HepG2 (cell line): Measurements from ENCODE around the gene QSER1. TPM values are rescaled to one million over a fixed set of nuclear protein-coding genes. Genes with fewer than 3 reads are reported as not detected.

Experiments used
- ATAC-seq: fragments of 200-7000 bp; cut with Tn5 transposase; 3 replicates; pipeline ENCODE4 v1.9.1; 2020; ENCODE audit warnings: mild to moderate bottlenecking, moderate library complexity
- BruUV-seq: library from RNA; stranded (reverse); fragments of 400-500 nt; replicated peaks from 2 replicates; lab custom pipeline; 2021; lab: Mats Ljungman, UMichigan
- CTCF ChIA-PET: fragments of 300-600 bp; formaldehyde crosslinking; extraction: SDS; loops from one replicate; lab custom pipeline; 2021; ENCODE audit warnings: low total read pairs, inconsistent platforms, low intra/inter-chr PET ratio; lab: Yijun Ruan, JAX
- POLR2A ChIA-PET: fragments of 350-600 bp; sonication (Branson Sonifier 250); formaldehyde crosslinking; loops from one replicate; lab custom pipeline; 2020; ENCODE audit warnings: antibody characterized with exemption, inconsistent platforms; lab: Yijun Ruan, JAX
- DNase-seq: peaks from one replicate; pipeline ENCODE4 v3.0.0-alpha.2; 2015; ENCODE audit warnings: low spot score
- FAIRE-seq: peaks from 3 replicates; lab custom pipeline; 2011; peaks lifted over from hg19 to GRCh38; lab: Jason Lieb, UNC
- H2AFZ ChIP-seq: one replicate; pipeline ENCODE4 v1.6.1; 2011; ENCODE audit warnings: low read length, inconsistent platforms
- H3K27ac ChIP-seq: fragments of 300-600 bp; 3 replicates; pipeline ENCODE4 v1.8.0; 2011; ENCODE audit warnings: mixed run types, mild to moderate bottlenecking, mixed read lengths, low read length, inconsistent platforms; ENCODE audit not compliant: insufficient read depth; ENCODE audit errors: extremely low read length
- H3K27me3 ChIP-seq, 2 experiments: fragments of 200-600 bp in 1 of 2; 2 replicates in 1 of 2; 3 replicates in 1 of 2; pipeline versions ENCODE4 v1.6.0 to v1.8.0; 2011; ENCODE audit warnings: low read length in 2 of 2, mild to moderate bottlenecking in 2 of 2, moderate library complexity in 2 of 2, inconsistent platforms in 1 of 2; ENCODE audit not compliant: insufficient read depth in 2 of 2, control insufficient read depth in 1 of 2
- H3K36me3 ChIP-seq, 2 experiments: fragments of 200-600 bp in 1 of 2; replicated peaks in 1 of 2; 2 replicates in 1 of 2; 3 replicates in 1 of 2; pipeline versions ENCODE4 v1.5.1 to v1.8.0; 2011; ENCODE audit warnings: low read length in 2 of 2, inconsistent platforms in 1 of 2; ENCODE audit not compliant: insufficient read depth in 2 of 2, control insufficient read depth in 1 of 2
- H3K4me1 ChIP-seq: 2 replicates; pipeline ENCODE4 v1.5.1; 2012; ENCODE audit warnings: low read length, inconsistent platforms; ENCODE audit not compliant: insufficient read depth
- H3K4me2 ChIP-seq: 2 replicates; pipeline ENCODE4 v1.6.0; 2011; ENCODE audit warnings: low read depth, low read length, inconsistent platforms
- H3K4me3 ChIP-seq, 3 experiments: fragments of 200-600 bp in 1 of 3; sonication (generic), shearing (Covaris generic) in 1 of 3; replicated peaks in 1 of 3; 2 replicates each; pipeline ENCODE4 v1.5.1; 2011 to 2016; ENCODE audit warnings: low read length in 3 of 3, inconsistent platforms in 2 of 3, low read depth in 2 of 3, mild to moderate bottlenecking in 2 of 3, control low read depth in 1 of 3, mixed read lengths in 1 of 3; ENCODE audit not compliant: insufficient read depth in 1 of 3
- H3K79me2 ChIP-seq: one replicate; pipeline ENCODE4 v1.6.1; 2011; ENCODE audit warnings: low read length, inconsistent platforms; ENCODE audit not compliant: insufficient read depth
- H3K9ac ChIP-seq: 2 replicates; pipeline ENCODE4 v1.6.0; 2011; ENCODE audit warnings: mild to moderate bottlenecking, low read depth, low read length, inconsistent platforms; ENCODE audit not compliant: insufficient read depth
- H3K9me3 ChIP-seq: 2 replicates; pipeline ENCODE4 v1.5.1; 2012; ENCODE audit warnings: mild to moderate bottlenecking, low read length
- H4K20me1 ChIP-seq: 2 replicates; pipeline ENCODE4 v1.6.0; 2011; ENCODE audit warnings: inconsistent platforms, mild to moderate bottlenecking, low read length, moderate library complexity; ENCODE audit not compliant: insufficient read depth
- DDIT3 ChIP-seq: sonication (generic); formaldehyde crosslinking; IDR thresholded peaks from 2 replicates; pipeline ENCODE4 v1.4.0; 2020; ENCODE audit warnings: mild to moderate bottlenecking, missing genetic modification reagents
- ERF ChIP-seq: IDR thresholded peaks from 2 replicates; pipeline ENCODE4 v1.6.1; 2018; ENCODE audit warnings: missing biosample characterization, missing genetic modification reagents
- SKI ChIP-seq: fragments of 450-650 bp; IDR thresholded peaks from one replicate; pipeline ENCODE4 v1.6.1; 2018; ENCODE audit warnings: mild to moderate bottlenecking; ENCODE audit not compliant: partially characterized antibody
- ZBTB34 ChIP-seq: sonication (generic); formaldehyde crosslinking; IDR thresholded peaks from 2 replicates; pipeline ENCODE4 v1.8.0; 2022; ENCODE audit warnings: mild to moderate bottlenecking, missing genetic modification reagents
- ZFP36L2 ChIP-seq: sonication (generic); formaldehyde crosslinking; IDR thresholded peaks from 2 replicates; pipeline ENCODE4 v1.4.0; 2020; ENCODE audit warnings: missing genetic modification reagents
- ZFY ChIP-seq: sonication (generic); formaldehyde crosslinking; IDR thresholded peaks from 2 replicates; pipeline ENCODE4 v1.4.0; 2020; ENCODE audit warnings: missing genetic modification reagents
- ZNF720 ChIP-seq: sonication (generic); formaldehyde crosslinking; IDR thresholded peaks from 2 replicates; pipeline ENCODE4 v1.4.0; 2020; ENCODE audit warnings: missing genetic modification reagents
- ZNF749 ChIP-seq: sonication (generic); formaldehyde crosslinking; IDR thresholded peaks from 2 replicates; pipeline ENCODE4 v1.8.0; 2022; ENCODE audit warnings: mild to moderate bottlenecking, missing genetic modification reagents, moderate library complexity, borderline replicate concordance
- ZSCAN5A ChIP-seq: sonication (generic); formaldehyde crosslinking; IDR thresholded peaks from 2 replicates; pipeline ENCODE4 v1.8.0; 2022; ENCODE audit warnings: mild to moderate bottlenecking, missing genetic modification reagents, borderline replicate concordance
- WGBS: methylation state at CpG from one replicate; pipeline ENCODE4 v1.1.6; 2017; ENCODE audit warnings: low lambda C conversion rate; 5-methylcytosine and 5-hydroxymethylcytosine counted together
- in situ Hi-C: cut with HindIII; loops from 2 replicates; pipeline ENCODE4 v1.10.0; 2017; ENCODE audit warnings: low pct_unique_long_range_greater_than_20kb; ENCODE audit not compliant: extremely low pct_ligation_motif_present
- intact Hi-C: fragments of 100-400 bp; cut with micrococcal nuclease; formaldehyde crosslinking; loops from one replicate; pipeline ENCODE4 v1.10.0; 2022; ENCODE audit not compliant: unreplicated experiment
- polyA plus RNA-seq, 8 experiments: library from polyadenylated mRNA; depleted of rRNA in 3 of 8; stranded (reverse) in 7 of 8; unstranded in 1 of 8; fragments of >200 nt; fragmentation: Illumina TruSeq in 4 of 8; extraction: Trizol in 4 of 8; gene quantifications; 2 replicates each; pipeline versions ENCODE4 v1.2.1 to v1.2.3, GENCODE V29; 2011 to 2016; ENCODE audit warnings: low read depth in 4 of 8, missing spikeins in 1 of 8, mixed read lengths in 1 of 8; ENCODE audit not compliant: insufficient read depth in 1 of 8
- total RNA-seq, 5 experiments: library from RNA; depleted of rRNA; stranded (reverse); fragments of >200 nt; fragmentation: Illumina TruSeq; extraction: Trizol; gene quantifications; 2 replicates each; pipeline ENCODE4 v1.2.3, GENCODE V29; 2016; ENCODE audit warnings: low read depth in 1 of 5

Gene QSER1
- total and polyA plus RNA-seq, 2 of the 13 experiments (the other 11 are each of a cell fraction or from before 2014, with no cell fraction given) = 8.9 to 17.3 TPM

- Histone ChIP-seq H2AFZ (no peak overlapping the region), H4K20me1 (no peaks in the 10 kb centered on the region), H3K27me3 (no peaks in the 10 kb centered on the region), H3K9ac (no peak overlapping the region), H3K36me3 (peaks cover 0 to 13% of the 10 kb centered on the region in 2 experiments; a peak in 2 of 5 replicates), H3K4me1 (peaks cover 19% of the 10 kb centered on the region), H3K79me2 (peaks cover 60% of the 10 kb centered on the region), H3K4me3 (no peak overlapping the region), H3K27ac (no peak overlapping the region), H3K9me3 (no peaks in the 10 kb centered on the region), H3K4me2 (no peak overlapping the region)
- ATAC-seq (no peak), DNase-seq (no peak), FAIRE-seq (no peak)
- in situ Hi-C loops (no loop called here), intact Hi-C loops (no loop called here)
- TF ChIP-seq ZNF749 (CRISPR knock-in tag) (no peak), SKI (no peak), ZSCAN5A (no peak), ZFP36L2 (no peak), DDIT3 (CRISPR knock-in tag) (no peak), ZBTB34 (CRISPR knock-in tag) (no peak), ZFY (CRISPR knock-in tag) (no peak), ZNF720 (CRISPR knock-in tag) (no peak), ERF (CRISPR knock-in tag) (no peak)
- CTCF ChIA-PET = no interaction called here
- 100% methylated on average over 1 of the region's 1 CpG for WGBS
- no TSS peak for BruUV-seq
- POLR2A ChIA-PET = no interaction called here
Measured at GRCh38 chr11:32916361-32916760, 23.8 kb downstream of the QSER1 start.
